HEK293T (cell line): ENCODE data around the gene POLN.

ENCODE experiments used
- ARNT ChIP-seq: fragments of 450-650 bp; IDR thresholded peaks from 2 replicates; pipeline ENCODE4 v1.6.1; 2017; ENCODE audit warnings: mild to moderate bottlenecking
- BHLHE40 ChIP-seq: fragments of 450-650 bp; IDR thresholded peaks from 2 replicates; pipeline ENCODE4 v1.6.1; 2016; ENCODE audit warnings: mild to moderate bottlenecking, moderate library complexity, borderline replicate concordance
- ELF4 ChIP-seq: fragments of 450-650 bp; IDR thresholded peaks from 2 replicates; pipeline ENCODE4 v1.6.1; 2017; ENCODE audit warnings: antibody characterized with exemption
- FOXA1 ChIP-seq: fragments of 450-650 bp; IDR thresholded peaks from 2 replicates; pipeline ENCODE4 v1.6.1; 2016; ENCODE audit warnings: mild to moderate bottlenecking
- FOXM1 ChIP-seq: fragments of 450-650 bp; IDR thresholded peaks from 2 replicates; pipeline ENCODE4 v1.6.1; 2017; ENCODE audit warnings: mild to moderate bottlenecking, borderline replicate concordance
- HDGF ChIP-seq: fragments of 450-650 bp; IDR thresholded peaks from 2 replicates; pipeline ENCODE4 v1.6.1; 2017; ENCODE audit warnings: antibody characterized with exemption, borderline replicate concordance
- LEF1 ChIP-seq: fragments of 450-650 bp; IDR thresholded peaks from 2 replicates; pipeline ENCODE4 v1.6.1; 2017; ENCODE audit warnings: mild to moderate bottlenecking, borderline replicate concordance
- SP1 ChIP-seq: fragments of 450-650 bp; IDR thresholded peaks from 2 replicates; pipeline ENCODE4 v1.6.1; 2017
- SUZ12 ChIP-seq: fragments of 450-650 bp; IDR thresholded peaks from 2 replicates; pipeline ENCODE4 v1.6.1; 2016; ENCODE audit warnings: mild to moderate bottlenecking
- TARDBP ChIP-seq: fragments of 450-650 bp; IDR thresholded peaks from 2 replicates; pipeline ENCODE4 v1.6.1; 2016
- ZNF384 ChIP-seq: fragments of 450-650 bp; IDR thresholded peaks from 2 replicates; pipeline ENCODE4 v1.6.1; 2016

GRCh38 chr4:2048831-2049230 is 193.1 kb downstream of the POLN start:
- TF ChIP-seq BHLHE40 (no peak), ARNT (no peak), FOXM1 (no peak), HDGF (no peak), LEF1 (no peak), TARDBP (no peak), SP1 (no peak), ELF4 (no peak), FOXA1 (no peak), ZNF384 (no peak), SUZ12 (no peak)
